Muscle layer of duodenum (tissue), 2 donors: ENCODE measurements around the gene CPNE9.

Source experiments
- H3K27ac ChIP-seq: one replicate; pipeline ENCODE4 v1.7.0; 2013; ENCODE audit warnings: mild to moderate bottlenecking, low read length
- H3K27me3 ChIP-seq: one replicate; pipeline ENCODE4 v1.7.0; 2013; ENCODE audit warnings: low read depth, mild to moderate bottlenecking, control low read depth, low read length
- H3K36me3 ChIP-seq, 2 donors: one replicate each; pipeline ENCODE4 v1.7.0; 2013; ENCODE audit warnings: low read length in 2 of 2, control low read depth in 1 of 2, mild to moderate bottlenecking in 1 of 2; ENCODE audit not compliant: insufficient read depth in 2 of 2, control insufficient read depth in 1 of 2
- H3K4me1 ChIP-seq, 2 donors: one replicate each; pipeline ENCODE4 v1.7.0; 2013; ENCODE audit warnings: low read length in 2 of 2, mild to moderate bottlenecking in 2 of 2, control low read depth in 1 of 2, moderate library complexity in 1 of 2; ENCODE audit not compliant: insufficient read depth in 2 of 2, control insufficient read depth in 1 of 2
- H3K4me3 ChIP-seq, 2 donors: one replicate each; pipeline ENCODE4 v1.7.0; 2013; ENCODE audit warnings: low read length in 2 of 2, low read depth in 1 of 2, mild to moderate bottlenecking in 1 of 2
- H3K9me3 ChIP-seq, 2 donors: one replicate each; pipeline ENCODE4 v1.7.0; 2013; ENCODE audit warnings: low read length in 2 of 2, control low read depth in 1 of 2, mild to moderate bottlenecking in 1 of 2; ENCODE audit not compliant: control insufficient read depth in 1 of 2
- donor health status: healthy.

Gene CPNE9

GRCh38 chr3:9689757-9690156 is 13.9 kb upstream of the CPNE9 start:
- H3K4me3 ChIP-seq = no peak overlapping the region
- no peaks in the 10 kb centered on the region for H3K27me3 ChIP-seq
- no peaks in the 10 kb centered on the region for H3K4me1 ChIP-seq
- no peaks in the 10 kb centered on the region for H3K9me3 ChIP-seq
- H3K36me3 ChIP-seq = peaks cover 75 to 97% of the 10 kb centered on the region in 2 donors
- no peak overlapping the region for H3K27ac ChIP-seq

GRCh38 chr3:9690451-9691450 is 12.9 kb upstream of the CPNE9 start:
- Histone ChIP-seq H3K27ac (no peak overlapping the region), H3K36me3 (peaks cover 75 to 94% of the 10 kb centered on the region in 2 donors)

GRCh38 chr3:9691636-9692035 is 12.0 kb upstream of the CPNE9 start:
- H3K27ac ChIP-seq = no peak overlapping the region
- H3K4me1 ChIP-seq = no peaks in the 10 kb centered on the region
- no peak overlapping the region for H3K4me3 ChIP-seq
- no peaks in the 10 kb centered on the region for H3K9me3 ChIP-seq
- H3K27me3 ChIP-seq = no peaks in the 10 kb centered on the region
- peaks cover 71 to 90% of the 10 kb centered on the region in 2 donors for H3K36me3 ChIP-seq

More at GRCh38 chr3:9690451-9691450, 12.9 kb upstream of the CPNE9 start:
- Histone ChIP-seq H3K27me3 (no peaks in the 10 kb centered on the region), H3K4me3 (no peak overlapping the region), H3K9me3 (no peaks in the 10 kb centered on the region), H3K4me1 (no peaks in the 10 kb centered on the region)

GRCh38 chr3:9692416-9692815 is 11.2 kb upstream of the CPNE9 start:
- Histone ChIP-seq H3K27me3 (no peaks in the 10 kb centered on the region), H3K9me3 (no peaks in the 10 kb centered on the region), H3K27ac (no peak overlapping the region), H3K4me1 (no peaks in the 10 kb centered on the region), H3K36me3 (peaks cover 72 to 90% of the 10 kb centered on the region in 2 donors), H3K4me3 (no peak overlapping the region)

GRCh38 chr3:9695345-9695744 is 8.3 kb upstream of the CPNE9 start:
- no peak overlapping the region for H3K4me3 ChIP-seq
- H3K27me3 ChIP-seq = no peaks in the 10 kb centered on the region
- no peaks in the 10 kb centered on the region for H3K4me1 ChIP-seq
- no peaks in the 10 kb centered on the region for H3K9me3 ChIP-seq
- H3K36me3 ChIP-seq = peaks cover 64 to 87% of the 10 kb centered on the region in 2 donors
- H3K27ac ChIP-seq = no peak overlapping the region

GRCh38 chr3:9695746-9696145 is 7.9 kb upstream of the CPNE9 start:
- no peak overlapping the region for H3K4me3 ChIP-seq
- H3K27me3 ChIP-seq = no peaks in the 10 kb centered on the region
- no peaks in the 10 kb centered on the region for H3K4me1 ChIP-seq
- no peak overlapping the region for H3K27ac ChIP-seq
- H3K9me3 ChIP-seq = no peaks in the 10 kb centered on the region
- H3K36me3 ChIP-seq = peaks cover 61 to 85% of the 10 kb centered on the region in 2 donors

GRCh38 chr3:9696480-9697220 is 7.0 kb upstream of the CPNE9 start:
- peaks cover 54 to 85% of the 10 kb centered on the region in 2 donors for H3K36me3 ChIP-seq
- H3K4me3 ChIP-seq = no peak overlapping the region
- no peaks in the 10 kb centered on the region for H3K9me3 ChIP-seq
- H3K4me1 ChIP-seq = no peaks in the 10 kb centered on the region
- no peaks in the 10 kb centered on the region for H3K27me3 ChIP-seq
- no peak overlapping the region for H3K27ac ChIP-seq

GRCh38 chr3:9697892-9698291 is 5.7 kb upstream of the CPNE9 start:
- H3K4me1 ChIP-seq = no peaks in the 10 kb centered on the region
- peaks cover 48 to 84% of the 10 kb centered on the region in 2 donors for H3K36me3 ChIP-seq
- H3K9me3 ChIP-seq = no peaks in the 10 kb centered on the region
- H3K4me3 ChIP-seq = no peak overlapping the region
- no peaks in the 10 kb centered on the region for H3K27me3 ChIP-seq
- no peak overlapping the region for H3K27ac ChIP-seq

- peaks cover 45 to 84% of the 10 kb centered on the region in 2 donors for H3K36me3 ChIP-seq
- no peak overlapping the region for H3K27ac ChIP-seq
- peaks cover 0 to under 1% of the 10 kb centered on the region in 2 donors for H3K4me1 ChIP-seq
- no peaks in the 10 kb centered on the region for H3K9me3 ChIP-seq
- no peak overlapping the region for H3K4me3 ChIP-seq
- no peaks in the 10 kb centered on the region for H3K27me3 ChIP-seq
Measured at GRCh38 chr3:9698293-9698692, 5.3 kb upstream of the CPNE9 start.

- H3K4me1 ChIP-seq = peaks cover 0 to 19% of the 10 kb centered on the region in 2 donors
- peaks cover 31 to 63% of the 10 kb centered on the region in 2 donors for H3K36me3 ChIP-seq
Measured at GRCh38 chr3:9700536-9700935, 3.1 kb upstream of the CPNE9 start.

GRCh38 chr3:9701006-9701405 is 2.6 kb upstream of the CPNE9 start:
- Histone ChIP-seq H3K27me3 (no peaks in the 10 kb centered on the region), H3K4me3 (no peak overlapping the region), H3K27ac (no peak overlapping the region), H3K9me3 (no peaks in the 10 kb centered on the region), H3K4me1 (peaks cover 0 to 19% of the 10 kb centered on the region in 2 donors), H3K36me3 (peaks cover 30 to 63% of the 10 kb centered on the region in 2 donors)

More at GRCh38 chr3:9700536-9700935, 3.1 kb upstream of the CPNE9 start:
- H3K27me3 ChIP-seq = no peaks in the 10 kb centered on the region
- H3K27ac ChIP-seq = no peak overlapping the region
- H3K9me3 ChIP-seq = no peaks in the 10 kb centered on the region
- no peak overlapping the region for H3K4me3 ChIP-seq
